Kidney (tissue), 14 donors: ENCODE results near the gene TMEM19. TPM values are rescaled to one million over a fixed set of nuclear protein-coding genes. Genes with fewer than 3 reads are reported as not detected.

Source experiments
- DNase-seq, 5 donors: peaks; one replicate each; pipeline ENCODE4 v3.0.0-alpha.2; 2013 to 2020
- FAIRE-seq: peaks from 2 replicates; lab custom pipeline; 2012; peaks lifted over from hg19 to GRCh38; lab: Jason Lieb, UNC
- H3K27ac ChIP-seq, 2 donors: one replicate each; pipeline ENCODE4 v1.7.0; 2013; ENCODE audit warnings: low read depth in 2 of 2, low read length in 2 of 2, inconsistent platforms in 1 of 2
- H3K27me3 ChIP-seq: one replicate; pipeline ENCODE4 v1.7.1; 2013; ENCODE audit warnings: low read length, inconsistent platforms; ENCODE audit not compliant: control insufficient read depth, insufficient read depth
- H3K36me3 ChIP-seq, 3 donors: one replicate each; pipeline versions ENCODE4 v1.7.0 to v1.7.1; 2013; ENCODE audit warnings: low read length in 3 of 3, control low read depth in 1 of 3, inconsistent platforms in 1 of 3; ENCODE audit not compliant: insufficient read depth in 3 of 3, control insufficient read depth in 2 of 3
- H3K4me1 ChIP-seq, 3 donors: one replicate each; pipeline versions ENCODE4 v1.7.0 to v1.7.1; 2013; ENCODE audit warnings: low read length in 3 of 3, inconsistent platforms in 1 of 3, low read depth in 1 of 3; ENCODE audit not compliant: control insufficient read depth in 2 of 3, insufficient read depth in 2 of 3
- H3K4me3 ChIP-seq, 3 donors: one replicate each; pipeline versions ENCODE4 v1.7.0 to v1.8.1; 2013; ENCODE audit warnings: low read length in 3 of 3, control low read depth in 1 of 3, inconsistent platforms in 1 of 3
- H3K9ac ChIP-seq, 3 donors: one replicate each; pipeline versions ENCODE4 v1.7.0 to v1.7.1; 2013; ENCODE audit warnings: low read length in 3 of 3, control low read depth in 1 of 3, inconsistent platforms in 1 of 3
- H3K9me3 ChIP-seq, 3 donors: one replicate each; pipeline versions ENCODE4 v1.7.0 to v1.7.1; 2013; ENCODE audit warnings: low read length in 3 of 3, control low read depth in 1 of 3, inconsistent platforms in 1 of 3; ENCODE audit not compliant: control insufficient read depth in 2 of 3, insufficient read depth in 1 of 3
- CTCF ChIP-seq: IDR thresholded peaks from 3 replicates; pipeline ENCODE4 v1.5.1; 2012; ENCODE audit warnings: mild to moderate bottlenecking, moderate library complexity, borderline replicate concordance; ENCODE audit not compliant: insufficient read depth; ENCODE audit errors: extremely low read depth
- intact Hi-C: fragments of 100-400 bp; cut with DNase I; formaldehyde crosslinking; loops from one replicate; pipeline ENCODE4 v1.11.1; 2022
- polyA plus RNA-seq: library from polyadenylated mRNA; stranded (reverse); fragments of 350-450 nt; fragmentation: Illumina TruSeq; extraction: RNeasy Lipid Tissue Mini Kit (QIAGEN cat#74804); gene quantifications from one replicate; pipeline ENCODE4 v1.2.3, GENCODE V29; 2014; ENCODE audit warnings: low read depth, low replicate concordance; ENCODE audit not compliant: insufficient read depth
- total RNA-seq: library from RNA; stranded (reverse); fragmentation: NEBNext Ultra II Directional; extraction: Animal tissue kit (Norgen Biotek cat#: 25700); gene quantifications from one replicate; pipeline ENCODE4 v1.2.1, GENCODE V29; 2021
- donor health status: control.
- donor health status: control.
- donor health status: control.
- donor health status: control.
- donor health status: control.
- donor health status: DM: yes; HTN: yes; CAD: no.
- donor health status: Normal renal cell carcinoma (clear cell type).

The TMEM19 gene
- total and polyA plus RNA-seq, 2 donors from 2014 or later, result 14.9 to 35.6 TPM

- Histone ChIP-seq H3K27me3 (no peaks in the 10 kb centered on the region), H3K9ac (no peak overlapping the region), H3K36me3 (peaks cover 0 to 13% (median 4%) of the 10 kb centered on the region in 3 donors), H3K4me1 (peaks cover 0 to 2% (median 0%) of the 10 kb centered on the region in 3 donors), H3K9me3 (no peaks in the 10 kb centered on the region), H3K4me3 (no peak overlapping the region), H3K27ac (no peak overlapping the region)
- intact Hi-C loops, result no loop called here
- no peak for TF ChIP-seq CTCF
- no peak for FAIRE-seq
- no peak for DNase-seq
Observed at GRCh38 chr12:71652656-71653055, 33.2 kb upstream of the TMEM19 start.

- intact Hi-C loops, result no loop called here
Observed at GRCh38 chr12:71653137-71653536, 32.7 kb upstream of the TMEM19 start.

GRCh38 chr12:71654200-71654599, 31.7 kb upstream of the TMEM19 start:
- Histone ChIP-seq H3K9ac (no peak overlapping the region), H3K27ac (no peak overlapping the region), H3K27me3 (no peaks in the 10 kb centered on the region), H3K9me3 (no peaks in the 10 kb centered on the region), H3K36me3 (peaks cover 4 to 23% (median 4%) of the 10 kb centered on the region in 3 donors), H3K4me3 (no peak overlapping the region), H3K4me1 (peaks cover 0 to 2% (median 0%) of the 10 kb centered on the region in 3 donors)
- DNase-seq (no peak), FAIRE-seq (no peak)
- TF ChIP-seq CTCF, result no peak
- intact Hi-C loops, result no loop called here

More at GRCh38 chr12:71653137-71653536, 32.7 kb upstream of the TMEM19 start:
- H3K9ac ChIP-seq, result no peak overlapping the region
- H3K36me3 ChIP-seq, result peaks cover 0 to 13% (median 4%) of the 10 kb centered on the region in 3 donors
- H3K4me3 ChIP-seq, result no peak overlapping the region
- FAIRE-seq (no peak), DNase-seq (no peak)
- H3K4me1 ChIP-seq, result peaks cover 0 to 2% (median 0%) of the 10 kb centered on the region in 3 donors
- no peak for TF ChIP-seq CTCF
- no peaks in the 10 kb centered on the region for H3K9me3 ChIP-seq
- H3K27me3 ChIP-seq, result no peaks in the 10 kb centered on the region
- H3K27ac ChIP-seq, result no peak overlapping the region

- Histone ChIP-seq H3K27ac (no peak overlapping the region), H3K27me3 (no peaks in the 10 kb centered on the region), H3K4me1 (peaks cover 0 to 2% (median 0%) of the 10 kb centered on the region in 3 donors), H3K36me3 (peaks cover 4 to 34% (median 5%) of the 10 kb centered on the region in 3 donors), H3K4me3 (no peak overlapping the region), H3K9me3 (no peaks in the 10 kb centered on the region), H3K9ac (no peak overlapping the region)
- no peak for FAIRE-seq
- intact Hi-C loops, result no loop called here
- DNase-seq, result no peak
- no peak for TF ChIP-seq CTCF
Observed at GRCh38 chr12:71655495-71655894, 30.4 kb upstream of the TMEM19 start.
